Coronary artery (tissue), 2 donors: Measurements from ENCODE around the gene PSMB11.
A peak's percentile ranks its signal among the peaks of the same experiment; 100 is the strongest.

Experiments used
- DNase-seq: peaks from one replicate; pipeline ENCODE4 v3.0.0-alpha.2; 2017; ENCODE audit warnings: low spot score
- H3K27ac ChIP-seq, 2 donors: fragments of 200-600 bp; sonication (generic); one replicate each; pipeline ENCODE4 v1.5.1; 2016 to 2019
- H3K4me3 ChIP-seq: fragments of 200-600 bp; sonication (generic); 2 replicates; pipeline ENCODE4 v1.5.1; 2016; ENCODE audit warnings: mild to moderate bottlenecking, moderate library complexity
- CTCF ChIP-seq: fragments of 200-600 bp; sonication (generic); IDR thresholded peaks from one replicate; pipeline ENCODE4 v1.5.1; 2019; ENCODE audit warnings: antibody characterized with exemption

The PSMB11 gene

GRCh38 chr14:23069413-23069806 is 27.4 kb downstream of the PSMB11 start:
- Histone ChIP-seq H3K27ac (no peak overlapping the region), H3K4me3 (no peak overlapping the region)
- no peak for DNase-seq
- TF ChIP-seq CTCF: no peak

- peak overlapping the region; percentile 88 for H3K4me3 ChIP-seq
Measured at GRCh38 chr14:23070262-23071129, 28.5 kb downstream of the PSMB11 start.

GRCh38 chr14:23071244-23071920 is 29.4 kb downstream of the PSMB11 start:
- peak; percentile 89 for DNase-seq
- Histone ChIP-seq H3K27ac (peak overlapping the region; percentile 67 to 89), H3K4me3 (peak overlapping the region; percentile 88)
- no peak for TF ChIP-seq CTCF

More at GRCh38 chr14:23070262-23071129, 28.5 kb downstream of the PSMB11 start:
- TF ChIP-seq CTCF: no peak
- peak overlapping the region; percentile 33 to 67 for H3K27ac ChIP-seq
- DNase-seq: no peak

- peak overlapping the region; percentile 67 to 89 for H3K27ac ChIP-seq
- DNase-seq: no peak
- H3K4me3 ChIP-seq: peak overlapping the region; percentile 88
- TF ChIP-seq CTCF: no peak
Measured at GRCh38 chr14:23071921-23072539, 30.0 kb downstream of the PSMB11 start.

- no peak overlapping the region for H3K4me3 ChIP-seq
- no peak for DNase-seq
- H3K27ac ChIP-seq: no peak overlapping the region
- TF ChIP-seq CTCF: no peak
Measured at GRCh38 chr14:23074906-23075305, 32.9 kb downstream of the PSMB11 start.

- Histone ChIP-seq H3K27ac (peak overlapping the region in 1 of 2 donors; percentile 3), H3K4me3 (no peak overlapping the region)
- no peak for DNase-seq
- peak; percentile 45 for TF ChIP-seq CTCF
Measured at GRCh38 chr14:23076785-23077408, 34.9 kb downstream of the PSMB11 start.
